Measurements from ENCODE around the gene YRDC.
A peak's percentile ranks its signal among the peaks of the same experiment; 100 is the strongest.

YRDC gene, protein sequence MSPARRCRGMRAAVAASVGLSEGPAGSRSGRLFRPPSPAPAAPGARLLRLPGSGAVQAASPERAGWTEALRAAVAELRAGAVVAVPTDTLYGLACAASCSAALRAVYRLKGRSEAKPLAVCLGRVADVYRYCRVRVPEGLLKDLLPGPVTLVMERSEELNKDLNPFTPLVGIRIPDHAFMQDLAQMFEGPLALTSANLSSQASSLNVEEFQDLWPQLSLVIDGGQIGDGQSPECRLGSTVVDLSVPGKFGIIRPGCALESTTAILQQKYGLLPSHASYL

DNA sequence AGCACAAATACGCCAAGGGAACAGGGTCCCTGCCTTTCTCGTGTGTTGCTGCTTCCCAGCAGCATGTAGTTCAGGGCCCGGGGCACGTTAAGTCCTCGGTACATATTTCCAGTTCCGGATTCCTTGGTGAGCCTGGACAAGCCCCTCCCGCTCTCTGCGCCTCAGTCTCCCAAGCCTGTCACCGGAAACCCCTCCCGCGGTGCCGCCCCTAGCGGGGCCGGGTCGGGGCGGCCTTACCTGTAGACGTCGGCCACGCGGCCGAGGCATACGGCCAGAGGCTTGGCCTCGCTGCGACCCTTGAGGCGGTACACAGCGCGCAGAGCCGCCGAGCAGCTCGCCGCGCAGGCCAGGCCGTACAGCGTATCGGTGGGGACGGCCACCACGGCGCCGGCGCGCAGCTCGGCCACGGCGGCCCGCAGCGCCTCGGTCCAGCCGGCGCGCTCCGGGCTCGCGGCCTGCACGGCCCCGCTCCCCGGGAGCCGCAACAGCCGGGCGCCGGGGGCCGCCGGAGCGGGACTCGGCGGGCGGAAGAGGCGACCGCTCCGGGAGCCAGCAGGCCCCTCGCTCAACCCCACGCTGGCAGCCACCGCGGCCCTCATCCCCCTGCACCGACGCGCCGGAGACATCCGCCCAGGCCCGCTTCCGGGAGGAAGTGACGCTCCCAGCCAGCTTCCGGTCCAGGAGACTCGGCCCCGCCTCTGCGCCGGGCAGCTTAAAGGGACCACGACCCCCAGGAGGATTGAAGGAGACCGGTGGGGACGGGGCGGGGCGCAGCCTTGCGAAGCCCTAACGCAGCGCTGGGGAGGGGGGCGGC is at the start of gene YRDC, which contains the start of gene C1orf122:
Gene YRDC, minus strand, starts transcription at position 654 of the 814 bp plus-strand sequence. Its CDS starts 28 bp downstream, at position 626.
Gene C1orf122, plus strand, starts transcription at position 236 of the 814 bp plus-strand sequence. CDS start 615 bp downstream, outside the sequence.
- DNase-seq, result peak; percentile 93

DNA sequence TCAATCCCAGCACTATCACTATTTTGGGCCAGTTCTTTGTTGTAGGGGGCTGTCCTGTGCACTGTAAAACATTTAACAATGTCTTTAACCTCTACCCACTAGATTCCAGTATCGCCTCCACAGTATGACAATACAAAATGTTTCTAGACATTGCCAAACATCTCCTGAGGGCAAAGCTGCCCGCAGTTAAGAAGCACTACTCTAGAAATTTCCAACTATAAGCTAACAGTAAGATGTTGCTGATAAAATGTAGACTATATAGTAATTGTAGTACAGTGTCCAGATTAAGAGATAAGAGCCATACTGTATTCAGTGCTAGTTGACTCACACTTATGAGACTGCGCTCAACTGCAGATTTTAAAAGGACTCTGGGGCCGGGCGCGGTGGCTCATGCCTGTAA is 46.4 kb upstream of the YRDC start:
- DNase-seq, result no peak

DNA sequence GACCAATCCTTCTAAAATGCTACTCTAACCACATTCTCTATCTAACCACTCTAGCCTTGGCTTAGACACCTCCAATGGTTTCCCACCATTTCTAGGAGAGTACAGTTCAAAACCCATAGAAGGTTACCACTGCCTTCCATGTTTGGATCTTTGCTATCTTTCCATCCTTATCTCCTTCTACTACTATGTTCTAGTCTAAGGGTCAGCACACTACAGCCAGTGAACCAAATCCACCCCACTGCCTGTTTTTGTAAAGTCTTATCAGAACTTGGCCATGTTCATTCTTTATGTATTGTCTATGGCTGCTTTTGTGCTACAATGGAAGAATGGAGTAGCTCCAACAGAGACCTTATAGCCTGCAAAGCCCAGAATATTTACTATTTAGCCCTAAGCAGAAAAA is 45.1 kb upstream of the YRDC start:
- no peak for DNase-seq

DNA sequence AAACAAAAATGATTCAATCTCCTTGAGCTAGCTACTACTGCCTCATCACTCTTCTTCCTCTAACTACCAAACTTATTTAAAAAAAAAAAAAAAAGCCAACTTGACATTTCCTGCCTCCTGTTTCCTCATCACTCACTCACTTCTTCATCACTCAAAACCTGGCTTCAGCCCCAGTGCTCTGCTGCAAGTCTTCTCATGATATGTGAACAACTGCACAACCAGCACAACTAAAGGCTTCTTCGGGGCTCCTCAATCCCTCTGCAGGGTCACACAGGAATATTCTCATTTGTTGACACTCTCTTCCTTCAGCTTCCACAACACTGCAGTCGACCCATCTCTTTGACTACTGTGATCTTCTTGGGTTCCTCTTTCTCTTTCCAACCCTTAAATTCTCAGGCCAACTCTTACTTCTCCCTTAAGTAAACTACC is 43.8 kb upstream of the YRDC start:
- no peak for DNase-seq

DNA sequence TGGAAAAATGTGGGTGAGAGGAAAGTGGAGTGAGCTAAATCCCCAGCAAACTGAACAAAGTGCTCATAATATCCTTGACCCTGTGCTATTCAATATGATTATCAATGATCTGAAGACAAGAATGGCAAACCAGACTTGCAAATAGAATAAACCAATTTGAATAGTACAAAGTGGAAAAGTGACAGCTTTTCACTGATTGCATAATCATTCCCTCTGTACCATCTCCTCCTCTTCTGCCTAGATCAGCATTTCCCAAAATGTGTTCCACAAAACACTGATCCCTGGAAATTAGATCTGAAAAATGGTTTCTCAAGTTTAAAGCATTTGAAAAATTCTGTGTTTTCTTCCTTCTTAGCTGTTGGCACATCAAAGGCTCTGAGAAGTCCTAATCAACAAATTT is 43.3 kb upstream of the YRDC start:
- DNase-seq, result no peak

DNA sequence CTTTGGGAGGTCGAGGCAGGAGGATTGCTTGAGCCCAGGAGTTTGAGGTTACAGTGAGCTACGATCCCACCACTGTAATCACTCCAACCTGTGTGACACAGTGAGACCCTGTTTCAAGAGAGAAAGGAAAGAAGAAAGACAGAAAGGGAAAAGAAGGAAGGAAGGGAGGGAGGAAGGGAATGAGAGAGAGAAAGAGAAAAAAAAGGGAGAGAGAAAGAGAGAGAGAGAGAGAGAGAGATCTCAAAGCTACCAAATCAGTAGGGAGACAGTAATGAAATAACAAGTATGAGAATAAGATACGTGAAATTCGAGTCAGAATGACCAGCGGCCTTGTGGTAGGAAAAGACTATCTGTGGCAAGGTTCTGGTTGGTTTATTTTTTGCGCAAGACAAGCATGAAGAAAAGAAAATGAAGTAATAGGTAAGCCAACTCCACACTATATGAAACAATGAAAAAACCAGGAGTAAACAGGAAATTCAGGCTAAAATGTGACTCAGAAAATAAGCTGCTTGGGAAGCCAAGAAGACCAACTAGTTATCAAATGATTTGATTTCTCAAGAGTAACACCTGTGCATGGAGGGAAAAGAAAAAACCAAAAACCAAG is 42.4 kb upstream of the YRDC start:
- no peak for DNase-seq

DNA sequence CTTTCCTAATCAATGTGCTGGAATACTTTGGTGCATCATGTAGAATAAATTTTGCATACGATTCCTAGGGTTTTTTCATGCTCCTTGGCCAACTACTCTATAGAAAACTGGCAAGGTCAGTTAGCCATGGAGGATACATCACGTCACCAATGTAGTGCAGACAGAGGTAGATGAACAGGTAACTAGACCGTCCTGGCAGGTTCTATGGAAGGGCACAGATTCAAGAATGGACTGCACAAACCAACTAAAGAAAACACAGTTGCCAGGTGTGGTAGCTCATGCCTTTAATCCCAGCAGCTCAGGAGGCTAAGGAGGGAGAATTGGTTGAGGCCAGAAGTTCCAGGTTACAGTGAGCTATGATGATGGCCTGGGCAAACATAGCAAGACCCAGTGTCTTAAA is 41.5 kb upstream of the YRDC start:
- DNase-seq, result no peak

DNA sequence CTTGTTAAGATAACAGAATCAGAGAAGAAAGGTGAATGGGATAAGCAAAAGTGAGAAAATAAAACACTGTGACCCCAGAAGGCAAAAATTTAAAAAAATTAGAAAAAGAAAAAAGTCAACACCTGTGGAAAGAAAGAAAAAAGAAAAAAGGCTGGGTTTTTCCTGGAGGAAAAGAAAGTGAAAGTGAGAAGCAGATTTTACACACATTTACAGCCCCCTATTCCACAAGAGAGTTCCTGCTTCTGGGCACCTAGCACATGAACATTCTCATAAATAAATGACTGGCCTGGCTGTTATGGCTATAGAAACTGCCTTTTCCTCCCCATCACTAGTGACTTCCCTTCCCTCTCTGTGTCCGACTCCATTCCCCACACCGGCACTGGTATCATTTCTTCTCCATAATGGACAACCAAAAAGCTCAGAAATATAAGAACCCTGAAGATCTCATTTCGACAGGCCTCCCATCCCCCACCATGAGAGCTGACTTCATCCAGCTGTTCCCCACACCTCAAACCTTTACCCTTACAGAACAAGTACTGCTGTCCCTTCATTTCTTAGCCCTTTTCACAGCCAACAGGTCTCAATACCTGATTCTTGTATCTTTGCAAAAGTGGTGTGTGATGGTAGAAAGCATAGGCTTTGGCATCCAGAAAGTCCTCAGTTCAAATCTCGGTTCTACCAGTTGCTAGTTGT is 38.8 kb upstream of the YRDC start:
- no peak for DNase-seq

DNA sequence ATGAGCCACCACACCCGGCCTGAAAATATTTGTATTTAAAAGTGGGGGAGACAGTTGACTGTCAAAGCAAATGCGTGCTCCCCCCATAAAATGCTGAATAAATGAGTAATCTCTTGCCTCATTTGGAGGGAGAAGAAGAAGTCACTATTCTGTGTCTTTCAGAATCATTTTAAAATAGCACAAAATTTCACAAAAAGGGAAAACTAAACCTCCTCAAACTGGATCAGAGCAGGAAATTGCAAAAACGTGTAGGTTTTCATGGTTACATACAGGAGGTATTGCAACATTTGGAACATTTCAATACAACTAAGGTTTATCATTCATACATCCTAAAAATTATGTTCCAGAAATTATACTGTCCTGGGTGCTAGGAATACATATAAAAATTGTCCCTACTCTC is 37.8 kb upstream of the YRDC start:
- DNase-seq, result no peak

DNA sequence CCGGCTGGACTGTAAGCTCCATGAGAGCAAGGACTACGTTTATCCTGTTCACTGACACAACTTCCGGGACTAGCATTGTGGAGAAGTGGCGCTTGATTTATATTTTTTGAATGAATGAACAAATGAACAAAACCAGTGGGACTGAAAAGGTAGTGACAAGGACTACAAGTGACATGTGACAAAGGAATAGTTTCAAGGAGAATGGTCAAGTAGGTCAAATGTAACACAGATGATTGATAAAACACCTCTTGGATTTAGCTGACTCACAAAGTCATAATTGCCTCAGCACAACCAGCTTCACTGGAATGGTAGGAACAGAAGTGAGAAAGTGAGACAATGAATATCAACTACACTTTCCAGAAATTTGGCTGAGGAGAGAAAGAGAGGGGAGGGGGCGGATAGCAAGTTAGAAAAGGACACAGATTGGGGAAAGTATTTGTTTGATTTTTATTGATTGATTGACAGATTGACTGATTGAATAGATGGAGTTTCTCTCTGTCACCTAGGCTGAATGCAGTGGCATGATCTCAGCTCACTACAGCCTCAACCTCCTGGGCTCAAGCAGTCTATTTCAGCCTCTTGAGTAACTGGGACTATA is 37.1 kb upstream of the YRDC start:
- no peak for DNase-seq

DNA sequence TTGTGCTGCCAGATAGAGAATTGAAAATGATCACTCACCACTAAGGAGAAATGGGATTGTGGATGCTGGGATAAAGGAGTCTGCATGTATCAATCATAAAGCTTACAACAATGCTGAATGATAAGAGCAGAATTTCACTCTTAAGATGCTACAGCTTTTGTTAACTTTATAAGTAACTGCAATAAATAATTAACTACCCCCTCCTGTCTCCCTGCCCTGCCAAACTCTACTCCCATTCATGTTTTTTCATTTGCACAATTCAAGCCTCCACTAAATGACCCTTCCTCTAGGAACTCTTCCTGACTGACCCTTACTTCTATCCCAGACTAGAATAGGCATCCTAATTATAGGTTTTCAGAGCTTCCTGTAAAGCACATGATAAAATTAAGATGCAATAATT is 36.5 kb upstream of the YRDC start:
- DNase-seq, result no peak

DNA sequence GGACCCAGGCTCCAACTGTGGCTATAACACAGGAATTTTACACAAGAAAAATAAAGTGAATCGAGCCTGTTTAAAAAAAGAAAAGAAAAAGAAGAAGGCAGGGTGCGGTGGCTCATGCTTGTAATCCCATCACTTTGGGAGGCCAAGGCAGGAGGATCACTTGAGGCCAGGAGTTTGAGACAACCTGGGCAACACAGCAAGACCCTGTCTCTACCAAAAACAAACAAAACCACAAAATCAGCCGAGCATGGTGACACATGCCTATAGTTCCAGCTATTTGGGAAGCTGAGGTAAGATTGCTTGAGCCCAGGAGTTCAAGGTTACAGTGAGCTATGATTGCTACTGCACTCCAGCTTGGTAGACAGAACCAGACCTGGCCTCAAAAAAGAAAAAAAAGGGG is 33.6 kb upstream of the YRDC start:
- DNase-seq, result no peak

DNA sequence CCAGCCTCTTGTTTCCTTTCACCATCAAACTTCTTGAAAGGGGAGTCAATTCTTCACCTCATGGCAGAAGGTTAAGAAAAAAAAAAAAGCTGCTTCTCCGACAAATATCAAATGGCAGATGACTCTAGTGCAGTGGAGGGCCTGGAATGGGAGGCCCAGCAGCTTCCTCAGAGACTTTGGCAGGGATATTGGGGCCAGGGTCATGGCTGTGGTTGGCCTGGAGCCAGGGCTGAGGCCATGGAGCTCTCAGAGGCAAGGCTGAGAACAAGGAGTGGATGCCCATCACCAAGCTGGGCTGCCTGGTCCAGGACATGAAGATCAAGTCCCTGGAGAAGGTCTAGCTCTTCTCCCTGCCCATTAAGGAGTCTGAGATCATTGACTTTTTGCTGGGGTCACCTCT is 32.7 kb upstream of the YRDC start:
- DNase-seq, result no peak

DNA sequence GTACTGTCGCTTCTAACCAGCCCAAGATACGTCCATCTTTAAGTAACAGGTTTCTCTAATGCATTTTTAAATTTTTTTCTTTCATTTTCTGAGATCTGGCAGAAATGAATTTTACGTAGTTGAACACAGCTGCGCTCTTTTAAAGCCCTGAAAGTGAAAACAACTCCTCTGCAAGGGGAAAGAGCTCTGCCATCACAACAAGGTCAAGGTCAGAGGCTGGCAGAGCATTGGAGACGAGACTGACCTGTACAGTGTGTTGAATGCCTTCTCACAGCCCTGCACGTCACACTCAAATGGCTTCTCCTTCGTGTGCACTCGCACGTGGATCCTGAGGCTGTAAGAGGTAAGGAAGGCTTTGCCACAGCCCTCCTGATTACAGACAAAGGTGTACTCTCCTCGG is 31.7 kb upstream of the YRDC start:
- no peak for DNase-seq

DNA sequence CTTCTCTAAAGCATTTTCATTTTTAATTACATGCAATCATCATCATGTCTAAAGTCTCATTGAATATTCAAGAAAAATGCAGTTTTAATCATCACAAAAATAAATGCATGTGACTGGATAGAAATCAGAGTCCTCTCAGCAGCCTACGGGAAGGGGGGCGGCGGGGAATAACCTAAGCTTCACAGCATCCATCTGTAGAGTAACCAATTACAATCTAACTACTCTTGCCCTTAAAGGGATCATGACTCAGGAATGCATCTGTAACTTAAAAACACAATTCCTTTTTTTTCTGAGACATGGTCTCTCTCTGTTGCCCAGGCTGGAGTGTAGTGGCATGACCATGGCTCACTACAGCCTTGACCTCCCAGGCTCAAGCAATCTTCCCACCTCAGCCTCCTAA is 28.8 kb upstream of the YRDC start:
- DNase-seq, result no peak

DNA sequence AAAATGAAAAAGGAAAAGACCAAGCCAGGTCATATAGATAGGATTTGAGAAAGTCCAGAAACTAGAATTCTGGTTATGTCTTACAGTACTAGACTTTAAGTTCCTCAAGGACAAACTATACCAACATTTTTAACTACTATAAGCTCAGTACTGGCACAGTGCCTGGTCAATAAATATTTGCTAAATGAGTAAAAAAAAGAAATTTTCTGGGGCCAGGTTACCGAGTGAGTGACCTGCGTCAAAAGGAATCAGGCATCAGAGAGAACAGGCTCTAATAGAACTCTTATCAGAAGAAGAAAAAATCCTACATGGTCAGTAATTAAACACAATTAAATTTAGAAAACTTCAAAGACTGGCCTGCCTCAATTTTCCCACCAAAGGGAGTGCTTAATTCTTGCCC is 23.8 kb upstream of the YRDC start:
- DNase-seq, result no peak

DNA sequence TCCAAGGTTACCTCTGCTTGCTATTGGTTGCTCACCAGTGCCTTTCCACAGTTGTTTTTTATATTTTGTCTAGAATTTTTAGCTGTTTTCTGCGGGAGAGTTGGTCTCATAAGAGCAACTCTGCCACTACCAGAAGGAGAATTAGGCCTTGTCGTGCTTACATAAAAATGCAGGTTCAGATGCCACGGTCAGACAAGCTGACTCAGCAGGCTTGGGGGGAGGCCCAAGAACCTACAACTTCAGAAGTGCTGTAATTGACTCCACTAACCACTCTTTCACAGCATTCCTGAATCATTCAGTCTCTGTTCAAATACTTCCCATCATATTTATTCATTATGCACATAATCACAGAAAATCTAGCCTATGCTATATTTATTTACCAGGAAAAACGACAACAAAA is 23.1 kb upstream of the YRDC start:
- no peak for DNase-seq

DNA sequence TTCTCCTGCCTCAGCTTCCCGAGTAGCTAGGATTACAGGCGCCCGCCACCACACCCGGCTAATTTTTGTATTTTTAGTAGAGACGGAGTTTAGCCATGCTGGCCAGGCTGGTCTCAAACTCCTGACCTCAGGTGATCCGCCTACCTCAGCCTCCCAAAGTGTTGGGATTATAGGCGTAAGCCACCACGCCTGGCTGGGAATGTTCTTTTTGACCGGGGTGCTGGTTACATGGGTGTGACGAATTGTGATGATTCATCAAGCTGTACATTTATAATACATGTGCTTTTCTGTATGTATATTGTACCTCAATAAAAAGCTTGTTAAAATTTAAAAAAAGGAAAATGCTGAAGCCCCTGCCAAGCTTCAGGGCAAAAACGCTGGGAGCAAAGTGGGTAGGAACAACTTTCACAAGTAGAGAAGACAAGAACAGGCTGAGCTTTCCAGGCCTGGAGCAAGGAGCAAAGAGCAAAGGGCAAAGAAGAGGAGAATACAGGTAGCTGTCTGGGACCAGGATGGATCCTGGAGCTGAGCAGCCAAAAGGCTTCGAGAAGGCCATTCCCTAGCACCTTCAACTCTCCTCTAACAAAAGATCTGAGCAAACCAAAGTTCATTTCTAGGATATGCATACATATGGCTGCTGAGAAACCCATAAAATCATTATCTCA is 20.5 kb upstream of the YRDC start:
- no peak for DNase-seq

DNA sequence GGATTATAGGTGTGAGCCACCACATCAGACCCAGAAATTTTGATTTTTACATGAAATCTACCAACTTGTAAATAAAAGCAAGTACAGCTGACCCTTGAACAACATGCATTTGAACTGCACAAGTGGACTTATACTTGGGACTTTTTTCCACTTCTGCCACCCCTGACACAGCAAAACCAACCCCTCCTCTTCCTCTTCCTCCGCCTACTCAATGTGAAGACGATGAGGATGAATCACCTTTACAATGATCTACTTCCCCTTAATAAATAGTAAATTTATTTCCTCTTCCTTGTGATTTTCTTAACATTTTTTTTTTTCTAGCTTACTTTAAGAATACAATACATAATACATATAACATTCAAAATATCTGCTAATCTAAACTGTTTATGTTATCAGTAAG is 17.5 kb upstream of the YRDC start:
- DNase-seq, result no peak

DNA sequence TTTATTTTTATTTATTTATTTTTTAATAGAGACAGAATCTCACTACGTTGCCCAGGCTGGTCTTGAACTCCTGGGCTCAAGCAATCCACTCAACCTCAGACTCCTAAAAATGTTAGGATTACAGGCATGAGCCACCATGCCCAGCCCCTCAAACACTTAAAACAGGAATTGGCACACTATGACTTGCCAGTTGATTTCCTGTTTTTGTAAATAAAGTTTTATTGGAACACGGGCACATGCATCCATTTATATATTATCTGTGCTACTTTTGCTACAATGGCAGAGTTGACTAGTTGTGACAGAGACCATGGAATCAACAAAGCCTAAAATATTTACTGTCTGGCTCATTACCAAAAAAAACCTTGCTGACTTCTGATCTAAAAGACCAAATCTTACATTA is 16.0 kb upstream of the YRDC start:
- DNase-seq, result no peak

DNA sequence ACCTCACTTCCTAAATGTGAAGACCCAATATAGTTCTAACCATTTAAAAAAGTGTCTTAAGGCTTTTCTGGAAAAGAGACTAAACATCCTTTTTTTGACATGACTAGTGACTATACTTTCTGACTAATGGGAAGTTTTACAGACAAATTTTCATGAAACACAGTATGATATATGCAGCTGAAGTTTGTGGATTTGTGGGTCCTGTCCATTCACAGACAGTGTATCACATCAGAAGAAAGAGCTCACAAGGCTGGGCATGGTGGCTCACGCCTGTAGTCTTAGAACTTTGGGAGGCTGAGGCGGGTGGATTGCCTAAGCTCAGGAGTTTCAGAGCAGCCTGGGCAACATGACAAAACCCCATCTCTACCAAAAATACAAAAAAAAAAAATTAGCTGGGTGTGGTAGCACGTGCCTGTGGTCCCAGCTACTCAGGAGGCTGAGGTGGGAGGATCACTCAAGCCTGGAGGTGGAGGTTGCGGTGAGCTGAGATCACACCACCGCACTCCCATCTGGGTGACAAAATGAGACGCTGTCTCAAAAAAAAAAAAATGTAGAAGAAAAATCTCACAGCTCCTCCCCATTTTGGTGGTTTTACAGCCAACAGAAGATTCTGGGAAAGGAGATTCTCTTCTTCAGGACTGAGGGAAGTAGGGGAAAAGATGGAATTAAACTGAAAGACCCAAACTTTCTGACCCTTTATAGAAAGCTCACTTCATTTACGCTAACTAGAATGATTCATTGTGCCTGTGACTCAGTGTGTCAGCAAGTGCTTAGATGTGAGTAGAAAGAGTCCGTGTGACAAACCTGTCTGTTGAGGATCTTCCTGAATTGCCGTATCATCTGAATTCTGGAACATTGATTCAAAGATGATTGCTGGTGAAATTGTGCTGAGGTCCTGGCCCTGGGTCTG is 15.2 kb upstream of the YRDC start:
- DNase-seq, result no peak

All from CD4-positive, alpha-beta T cell treated with Interleukin-17A for 1 hour (primary cell).